GM21737 (cell line): Measurements from ENCODE around the gene HOXB2.
"Not testable (repeated sequence)": the region's sequence is repeated elsewhere in the genome, so short reads cannot be mapped to it uniquely, and the experiment has no call there.

Experiments used
- ATAC-seq: cut with Tn5 transposase; IDR thresholded peaks from one replicate; pipeline ENCODE4 v1.9.1; 2021; ENCODE audit warnings: mild to moderate bottlenecking, moderate library complexity; ENCODE audit not compliant: unreplicated experiment

The HOXB2 gene

DNA sequence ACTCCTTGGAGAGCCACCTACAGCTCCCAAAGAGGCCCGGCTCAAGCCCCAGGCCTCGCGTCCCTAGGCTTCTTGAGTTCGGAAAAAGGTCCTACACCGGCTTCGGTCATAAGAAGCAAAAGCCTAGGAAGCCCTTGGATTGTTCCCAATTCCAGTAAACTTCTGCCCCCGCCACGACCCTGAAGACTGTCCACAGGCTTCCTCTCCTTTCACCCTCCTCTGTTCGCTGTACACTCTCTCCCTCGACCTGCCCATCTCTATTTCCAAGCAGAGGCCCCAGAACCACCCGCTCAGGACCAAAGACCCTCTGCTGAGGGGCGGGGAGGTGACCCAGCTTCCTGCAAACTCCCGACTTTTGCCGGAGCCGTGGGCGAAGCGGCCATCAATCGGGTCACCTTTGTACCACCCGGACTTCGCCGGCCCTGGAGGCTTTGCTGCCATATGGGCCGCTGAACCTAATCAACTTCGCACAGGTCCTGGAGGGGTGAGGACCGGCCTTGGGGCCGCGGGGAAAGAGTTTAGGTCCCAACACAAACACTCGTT is 2.7 kb downstream of the HOXB2 start:
- ATAC-seq = no peak

DNA sequence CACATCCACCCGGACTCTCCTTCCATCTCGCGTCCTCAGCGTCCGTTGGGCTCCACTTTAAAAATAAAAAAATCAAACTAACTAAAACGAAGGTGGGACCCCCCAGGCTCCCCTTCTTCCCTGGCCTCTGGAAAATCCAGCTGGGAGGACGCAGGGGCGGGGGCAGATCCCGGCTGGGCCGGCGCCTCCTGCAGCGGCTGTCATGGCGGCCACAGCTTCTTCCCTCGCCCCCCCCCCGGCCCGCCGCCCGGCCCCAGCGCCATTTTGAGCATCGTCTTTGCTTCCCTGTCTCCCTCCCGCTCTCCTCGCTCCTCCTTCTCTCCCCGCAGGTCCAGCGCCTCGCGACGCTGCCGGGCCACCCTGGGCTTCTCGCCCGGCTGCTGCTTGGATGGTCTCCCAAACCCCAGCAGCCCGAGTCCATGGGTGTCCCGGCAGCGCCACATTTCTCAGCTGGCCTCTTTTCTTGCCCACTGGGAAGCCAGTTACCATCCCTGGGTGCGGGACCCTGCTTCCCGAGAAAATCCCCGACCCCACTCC is 3.3 kb downstream of the HOXB2 start:
- ATAC-seq = no peak

DNA sequence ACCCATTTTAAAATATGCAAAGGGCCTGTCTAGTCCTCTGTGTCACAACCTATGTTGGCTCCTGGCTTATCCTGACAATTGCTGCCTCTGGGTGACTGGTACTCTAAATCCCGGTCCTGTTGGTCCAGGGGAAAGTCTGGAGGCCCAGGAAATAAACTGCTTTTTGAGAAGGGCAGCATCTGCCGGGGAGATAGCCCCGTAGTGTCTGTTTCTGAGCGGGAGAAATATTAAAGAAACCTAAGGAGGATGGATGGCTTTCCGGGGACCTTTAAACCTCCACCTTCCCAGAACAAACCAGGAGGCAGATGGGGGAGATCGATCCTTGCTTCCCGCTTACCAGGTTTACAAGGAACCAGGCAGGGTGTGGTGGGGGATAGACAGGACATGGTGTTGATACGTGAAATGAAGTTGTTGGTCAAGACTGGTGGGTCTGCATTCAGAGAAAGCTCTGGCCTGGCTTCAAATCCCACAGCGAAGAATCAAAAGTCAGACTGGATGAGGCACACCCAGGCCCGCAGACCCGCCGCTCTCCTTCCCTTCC is 3.8 kb downstream of the HOXB2 start:
- ATAC-seq = no peak

DNA sequence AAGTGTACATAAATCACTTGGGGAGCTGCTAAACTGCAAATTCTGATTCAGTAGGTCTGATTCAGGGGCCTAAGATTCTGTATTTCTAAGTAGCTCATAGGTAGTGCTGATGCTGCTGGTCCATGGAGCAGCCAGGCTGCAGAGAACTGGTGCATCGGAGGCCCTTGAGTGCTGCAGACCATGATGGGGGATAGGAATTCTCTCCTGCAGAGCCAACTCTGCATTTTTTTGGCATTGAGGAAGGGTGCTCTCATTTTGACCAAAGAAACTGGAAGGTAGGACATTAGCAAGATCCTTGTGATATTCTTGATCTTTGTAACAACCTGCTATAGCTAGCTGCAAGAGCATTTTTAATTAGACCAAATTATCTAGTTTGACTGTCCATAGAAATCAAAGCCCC is 4.7 kb downstream of the HOXB2 start:
- no peak for ATAC-seq

DNA sequence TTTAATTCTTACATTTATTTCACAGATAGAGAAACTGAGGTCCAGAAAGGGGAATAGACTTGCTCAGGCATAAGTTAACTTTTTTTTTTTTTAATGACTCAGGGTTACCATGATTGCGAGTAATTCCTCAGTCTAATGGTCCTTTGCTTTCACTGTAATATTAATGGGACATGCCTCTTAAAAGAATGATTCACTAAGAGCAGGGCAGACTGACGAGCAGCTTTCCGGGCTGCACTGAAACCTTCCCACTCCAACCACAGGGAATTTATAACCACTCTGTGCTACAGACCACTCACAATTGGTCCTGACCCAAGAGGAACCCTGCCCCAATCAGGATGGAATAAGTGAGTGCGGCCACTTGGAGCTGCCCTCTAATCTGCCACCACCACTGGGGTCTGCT is 5.7 kb downstream of the HOXB2 start:
- ATAC-seq = no peak

DNA sequence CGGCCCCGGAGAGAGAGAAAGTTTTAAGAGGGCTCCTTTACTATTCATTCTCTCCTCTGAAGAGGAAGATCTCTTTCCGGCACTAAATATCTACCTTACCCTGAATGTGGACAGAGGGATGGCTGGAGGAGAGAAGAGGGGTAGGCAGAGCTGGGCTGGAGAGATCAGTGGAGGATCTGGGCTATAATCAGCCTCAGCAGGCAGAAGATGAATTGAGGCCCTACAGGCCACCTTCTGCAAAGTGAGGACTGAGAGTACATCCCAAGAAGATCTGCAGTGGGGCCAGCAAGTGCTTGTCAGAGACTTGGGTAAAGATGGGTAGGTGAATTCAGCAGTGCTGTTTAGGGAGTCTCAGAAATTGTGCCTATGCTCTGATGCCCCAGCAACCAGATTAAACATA is 7.6 kb downstream of the HOXB2 start:
- no peak for ATAC-seq

DNA sequence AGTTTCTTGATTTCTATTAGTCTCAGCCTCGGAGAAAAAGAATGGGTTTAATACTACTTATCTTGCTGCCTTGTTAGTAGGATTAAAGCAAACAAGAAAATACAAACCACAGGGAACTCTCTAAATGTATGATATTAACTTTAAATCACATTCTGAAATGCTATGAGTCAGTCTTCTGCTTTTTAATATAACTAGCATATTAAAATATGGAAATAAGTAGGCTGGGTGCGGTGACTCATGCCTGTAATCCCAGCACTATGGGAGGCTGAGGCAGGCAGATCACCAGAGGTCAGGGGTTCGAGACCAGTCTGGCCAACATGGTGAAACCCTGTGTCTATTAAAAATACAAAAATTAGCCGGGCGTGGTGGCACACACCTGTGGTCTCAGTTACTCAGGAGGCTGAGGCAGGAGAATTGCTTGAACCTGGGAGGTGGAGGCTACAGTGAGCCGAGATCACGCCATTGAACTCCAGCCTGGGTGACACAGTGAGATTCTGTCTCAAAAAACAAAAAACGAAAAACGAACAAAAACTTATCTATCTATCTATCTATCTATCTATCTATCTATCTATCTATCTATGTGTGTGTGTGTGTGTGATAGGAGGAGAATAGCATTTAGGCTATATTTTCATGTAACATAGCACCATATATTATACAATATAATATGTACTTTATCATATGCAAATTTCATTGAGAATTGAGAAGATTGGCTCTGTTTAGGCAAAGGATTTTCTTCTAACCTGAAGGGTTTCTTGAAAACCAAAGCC is 8.9 kb downstream of the HOXB2 start:
- not testable (repeated sequence) for ATAC-seq

DNA sequence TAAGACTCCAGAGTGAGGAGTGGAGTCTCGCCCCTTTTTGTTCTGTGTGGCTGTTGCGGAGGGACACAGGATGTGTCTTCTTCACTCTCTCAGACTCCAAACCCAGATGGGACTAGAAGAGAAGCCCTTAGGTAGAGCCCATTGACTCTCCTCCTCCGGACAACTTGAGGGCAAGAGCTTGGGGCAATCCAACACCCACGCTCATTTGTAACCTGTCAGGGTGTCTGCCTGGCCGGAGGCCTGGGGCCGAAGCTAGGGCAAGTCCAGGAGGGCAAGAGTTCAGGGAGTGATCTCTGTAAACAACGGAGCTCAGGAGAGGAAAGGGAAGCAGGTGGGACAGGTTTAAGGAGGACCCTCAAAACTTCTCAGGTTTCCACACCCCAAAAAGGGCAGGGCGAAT is 12.6 kb downstream of the HOXB2 start:
- no peak for ATAC-seq

DNA sequence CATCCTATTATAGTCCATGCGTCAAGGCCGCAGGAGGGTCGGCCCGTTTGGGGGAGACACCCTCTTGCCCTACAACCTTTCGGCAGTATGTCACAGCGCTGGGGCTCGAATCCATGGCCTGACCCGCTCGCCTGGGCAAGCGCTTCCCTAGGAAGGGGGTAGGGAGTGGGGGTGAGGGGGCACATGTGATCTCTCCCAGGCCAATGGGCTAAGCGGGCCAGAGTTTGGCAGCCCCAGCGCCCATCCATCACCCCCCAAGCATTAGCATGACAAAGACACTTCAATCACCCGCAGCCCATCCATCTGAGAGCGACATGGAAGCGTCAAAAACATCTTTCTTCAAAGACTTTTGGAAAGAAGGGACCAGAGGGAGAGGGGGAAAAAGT is 14.0 kb downstream of the HOXB2 start, which contains the start of gene HOXB1:
HOXB1 (minus strand) TSS at position 125 of the 386 bp plus-strand sequence; CDS start at position 18, 107 bp downstream.
- ATAC-seq = no peak

DNA sequence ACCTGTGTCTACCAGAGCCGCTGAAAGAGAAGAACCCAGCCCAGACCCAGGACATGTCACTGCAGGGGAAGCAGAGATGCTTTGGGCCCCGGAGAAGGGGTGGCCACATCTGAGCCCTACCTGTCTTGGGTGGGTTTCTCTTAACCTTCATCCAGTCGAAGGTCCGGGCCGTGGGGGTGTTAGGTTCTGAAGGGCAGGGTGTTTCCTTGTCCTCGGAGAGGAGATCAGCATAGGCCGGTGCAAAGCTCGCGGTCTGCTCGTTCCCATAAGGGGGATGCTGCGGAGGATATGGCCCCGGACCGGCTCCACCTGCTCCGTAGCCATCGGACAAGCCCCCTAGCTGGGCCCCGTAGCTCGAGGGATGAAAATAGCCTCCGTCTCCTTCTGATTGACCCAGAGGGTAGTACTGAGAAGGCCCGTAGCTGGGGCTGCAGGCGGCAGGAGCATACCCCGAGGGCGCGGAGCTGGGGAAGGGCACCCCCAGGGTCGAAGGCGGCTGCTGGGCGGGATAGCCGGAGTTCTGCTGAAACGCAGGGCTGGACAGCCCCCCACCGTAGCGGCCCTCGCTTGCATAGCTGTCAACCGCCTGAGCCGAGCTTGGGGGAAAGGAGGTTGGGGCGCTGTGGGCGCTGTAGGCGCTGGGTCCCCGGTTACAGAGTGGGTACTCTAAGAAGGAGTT is 14.6 kb downstream of the HOXB2 start:
- ATAC-seq = no peak

DNA sequence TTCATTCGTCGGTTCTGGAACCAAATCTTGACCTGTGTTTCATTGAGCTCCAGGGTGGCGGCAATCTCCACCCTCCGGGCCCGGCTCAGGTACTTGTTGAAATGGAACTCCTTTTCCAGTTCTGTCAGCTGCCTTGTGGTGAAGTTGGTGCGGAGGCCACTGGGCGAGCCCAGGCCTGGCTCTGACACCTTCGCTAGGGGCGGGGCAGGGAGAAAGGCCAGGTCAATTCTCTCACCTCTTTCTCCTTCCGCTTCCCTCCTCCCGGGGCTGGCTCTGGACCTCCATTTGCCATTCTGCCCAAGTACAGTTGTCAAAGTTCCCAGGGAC is 15.3 kb downstream of the HOXB2 start:
- ATAC-seq = no peak

DNA sequence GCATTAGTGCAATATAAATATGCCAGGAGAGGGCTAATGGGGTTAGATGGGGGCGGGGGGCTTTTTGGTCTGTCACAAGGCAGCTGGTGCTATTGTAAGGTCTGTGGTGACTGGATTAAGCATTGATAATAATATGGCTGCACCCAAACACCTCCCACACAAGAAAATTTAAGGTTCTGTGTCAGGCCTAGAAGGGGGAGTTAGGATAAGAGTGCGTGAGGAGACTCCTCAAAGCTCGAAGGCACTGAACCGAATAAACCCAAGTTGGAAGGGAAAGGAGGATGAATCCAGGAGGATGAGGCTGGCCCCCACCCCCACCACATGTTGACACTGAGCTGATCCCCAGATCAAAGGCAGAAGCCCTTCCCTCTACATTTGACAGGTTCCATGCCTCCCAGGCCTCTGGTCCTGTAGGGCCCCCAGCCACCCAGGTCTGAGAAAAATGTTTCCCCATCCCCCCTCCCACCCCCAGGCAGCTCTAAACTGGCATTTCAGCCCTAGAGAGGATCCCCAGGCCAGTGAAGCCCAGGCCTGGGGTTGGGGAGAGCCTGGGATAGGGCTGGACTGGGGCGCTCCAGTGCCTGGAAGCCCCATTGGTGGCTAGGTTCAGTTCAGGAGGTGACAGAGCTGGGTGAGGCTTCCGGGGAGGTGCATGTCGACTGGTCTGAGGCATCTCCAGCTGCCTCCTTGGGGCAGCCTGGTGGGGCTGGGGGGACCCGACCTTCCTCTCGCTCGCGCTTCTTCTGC is 15.8 kb downstream of the HOXB2 start:
- no peak for ATAC-seq

DNA sequence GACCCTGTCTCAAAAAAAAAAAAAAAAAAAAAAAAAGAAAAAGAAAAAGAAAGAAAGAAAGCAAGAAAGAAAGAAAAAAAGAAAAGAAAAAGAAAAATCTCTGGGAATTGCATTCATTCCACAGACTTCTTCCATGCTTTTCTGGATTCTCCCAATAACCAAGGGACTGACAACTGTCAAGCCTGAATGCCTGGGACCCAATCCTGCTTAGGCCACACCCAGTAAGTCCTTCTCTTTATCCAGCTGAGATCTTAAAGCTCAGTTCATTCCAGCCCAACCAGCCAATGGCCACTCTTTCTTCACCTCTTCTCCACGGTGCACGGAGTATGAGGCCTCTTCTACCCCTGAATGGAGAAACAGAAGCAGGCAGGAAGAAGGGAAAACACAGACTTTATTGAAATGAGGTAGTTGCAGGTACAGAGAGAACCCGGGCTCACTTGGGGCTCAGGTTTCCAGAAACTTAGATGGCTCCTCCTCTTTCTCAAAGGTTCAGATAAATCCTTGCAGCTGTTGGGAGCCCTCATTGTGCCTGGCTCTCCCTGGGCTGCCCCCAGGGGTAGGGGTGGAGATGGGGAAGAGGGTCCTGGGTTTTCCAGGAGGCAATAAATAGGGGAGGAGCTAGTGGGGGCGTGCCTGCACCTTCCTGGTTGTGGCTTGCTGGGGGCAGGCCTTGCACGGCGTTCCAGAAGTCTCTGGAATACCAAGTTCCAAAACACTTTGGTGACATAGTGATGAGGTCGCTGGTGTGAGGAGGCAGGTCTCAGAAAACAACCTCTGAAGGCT is 16.6 kb downstream of the HOXB2 start:
- no peak for ATAC-seq

DNA sequence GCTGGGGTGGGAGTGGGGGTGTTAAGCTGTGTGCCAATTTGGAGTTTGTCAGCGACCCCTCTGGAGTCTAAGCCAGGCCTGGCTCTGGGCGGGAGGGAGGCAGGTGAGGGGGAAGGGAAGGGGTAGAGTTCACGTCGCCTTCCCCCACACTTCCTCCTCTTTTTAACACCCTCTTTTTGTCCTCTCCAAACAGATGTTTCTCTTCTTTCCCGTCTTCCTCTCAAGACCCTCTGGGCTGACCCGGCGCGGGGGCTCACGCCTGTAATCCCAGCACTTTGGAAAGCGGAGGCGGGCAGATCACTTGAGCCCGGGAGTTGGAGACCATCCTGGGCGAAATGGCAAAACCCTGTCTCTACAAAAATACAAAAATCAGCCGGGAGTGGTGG is 17.4 kb downstream of the HOXB2 start:
- ATAC-seq = no peak

DNA sequence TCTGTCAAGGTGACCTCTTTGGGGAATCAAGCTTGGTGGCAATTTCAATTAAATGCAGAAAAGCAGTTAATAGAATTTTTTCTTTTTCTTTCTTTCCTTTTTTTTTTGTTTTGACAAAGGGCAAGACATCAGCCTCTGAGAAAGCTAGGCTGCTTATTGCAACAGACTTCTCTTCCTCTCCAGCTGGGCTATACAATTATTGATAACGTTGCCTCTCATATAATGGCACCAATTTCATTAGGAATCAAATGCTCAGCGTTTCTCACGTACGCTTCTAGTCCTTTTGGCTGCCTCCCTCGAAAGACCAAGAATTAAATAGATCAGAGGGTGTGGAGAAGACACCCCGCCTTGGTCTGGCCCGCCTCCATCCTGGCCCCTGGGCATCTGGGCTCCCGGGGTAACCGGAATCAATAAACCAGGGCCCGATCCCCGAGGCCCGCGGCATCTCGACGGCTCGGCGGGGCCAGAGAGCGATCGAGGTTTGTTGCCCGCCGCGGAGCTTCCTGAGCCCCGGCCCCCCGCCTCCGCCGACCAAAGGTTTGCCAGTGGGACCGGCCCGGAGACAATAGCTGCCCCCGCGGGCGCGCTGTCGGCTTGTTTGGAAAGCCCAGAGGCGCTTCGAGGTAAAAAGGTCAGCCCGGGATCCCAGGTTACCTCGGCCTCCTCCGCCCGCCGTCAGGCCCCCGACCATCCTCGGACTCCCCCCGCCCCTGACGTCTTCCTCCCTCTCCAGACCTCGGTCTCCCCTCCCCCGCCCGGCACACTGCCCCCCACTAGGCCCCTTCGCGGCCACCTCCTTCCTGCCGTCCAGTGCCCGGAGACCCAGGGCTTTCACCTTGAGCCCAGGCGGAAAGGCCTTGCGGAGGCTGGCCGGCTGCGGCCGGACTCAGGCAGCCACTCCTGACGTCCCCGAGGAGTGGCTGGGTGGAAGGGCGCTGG is 18.0 kb downstream of the HOXB2 start:
- ATAC-seq = no peak

DNA sequence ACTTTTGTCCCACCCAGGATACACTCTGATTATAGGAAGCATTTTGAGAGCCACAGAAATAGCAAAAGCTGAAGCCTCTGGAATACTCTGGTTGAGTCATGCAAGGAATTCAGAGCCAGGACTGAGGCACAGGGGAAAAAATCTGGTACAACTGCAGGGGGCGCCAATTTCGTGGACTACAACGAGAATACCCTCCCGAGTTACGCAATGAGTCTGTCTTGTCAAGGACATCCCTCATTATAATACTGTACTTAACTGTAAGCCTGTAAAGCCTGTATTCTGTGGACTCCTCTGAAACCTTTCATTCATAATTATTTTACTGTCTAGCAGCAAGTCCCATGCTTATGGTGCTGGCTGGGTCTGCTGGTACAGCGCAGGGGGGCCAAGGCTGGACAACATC is 21.9 kb downstream of the HOXB2 start:
- no peak for ATAC-seq

DNA sequence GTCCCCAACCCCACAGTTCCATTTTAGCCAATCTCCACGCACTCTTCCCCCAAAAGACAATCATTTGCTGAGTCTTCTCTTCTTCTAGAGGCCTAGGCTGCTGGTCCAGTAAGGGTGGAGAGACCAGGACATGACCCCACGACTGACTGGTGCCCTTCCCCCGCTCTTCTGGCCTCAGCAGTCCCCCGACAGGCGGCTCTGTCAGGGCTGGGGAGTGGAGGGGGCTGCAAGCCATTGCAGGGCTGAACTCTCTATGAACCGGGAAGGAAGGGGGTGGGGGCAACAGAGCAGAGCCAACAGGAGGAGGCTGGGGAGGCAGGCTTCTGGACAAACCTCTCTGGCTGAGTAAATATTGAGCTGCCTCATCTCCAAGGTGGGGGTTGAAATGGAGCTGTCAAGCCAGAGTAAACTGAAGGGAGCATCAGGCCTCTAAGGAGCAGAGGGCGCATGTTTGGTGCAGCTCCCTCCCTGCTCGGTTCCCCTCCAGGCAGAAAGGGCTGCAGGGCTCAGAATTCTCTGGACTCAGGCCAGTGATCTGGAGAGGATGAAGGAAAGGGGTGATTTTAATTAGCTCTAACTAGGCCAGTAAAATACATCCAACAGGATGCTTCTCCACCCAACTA is 22.8 kb downstream of the HOXB2 start:
- ATAC-seq = no peak

DNA sequence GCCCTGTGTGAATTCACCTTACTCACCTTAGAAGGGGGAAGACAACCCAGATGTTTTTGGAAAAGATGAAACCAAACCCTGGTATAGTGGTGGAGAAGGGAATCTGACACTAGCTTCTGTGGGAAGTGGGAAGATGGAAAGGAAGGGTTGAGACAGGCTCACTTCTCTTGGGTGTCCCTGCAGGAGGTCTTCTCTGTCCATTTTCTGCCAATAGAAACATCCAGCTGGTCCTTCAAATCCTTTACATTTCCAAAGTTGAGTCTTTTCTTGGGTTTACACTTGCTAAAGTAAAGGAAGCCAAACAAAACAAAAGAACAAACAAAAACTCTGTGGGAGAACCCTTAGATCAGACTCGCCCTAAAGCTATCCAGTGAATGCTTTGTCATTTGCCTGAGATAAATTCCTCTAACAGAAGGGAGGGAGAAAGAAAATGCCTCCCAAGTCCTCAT is 24.3 kb downstream of the HOXB2 start:
- ATAC-seq = no peak

DNA sequence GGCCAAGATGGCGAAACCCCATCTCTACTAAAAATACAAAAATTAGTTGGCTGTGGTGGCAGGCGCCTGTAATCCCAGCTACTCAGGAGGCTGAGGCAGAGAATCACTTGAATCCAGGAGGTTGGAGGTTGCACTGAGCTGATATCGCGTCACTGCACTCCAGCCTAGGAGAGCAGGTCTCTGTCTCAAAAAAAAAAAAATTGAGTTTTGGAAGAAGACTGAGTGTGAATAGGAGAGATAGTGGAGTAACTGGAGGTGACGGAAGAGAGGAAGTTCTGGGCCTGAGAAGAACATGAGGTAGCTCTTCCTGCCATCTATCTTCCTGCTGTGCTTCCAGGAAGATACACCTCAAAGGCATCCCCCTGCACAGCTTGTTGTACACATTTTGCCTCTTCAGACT is 25.5 kb downstream of the HOXB2 start:
- ATAC-seq = no peak
